Uterus (tissue), 4 donors: ENCODE measurements around the gene VAPA. TPM values are rescaled to one million over a fixed set of nuclear protein-coding genes. Genes with fewer than 3 reads are reported as not detected.

ENCODE experiments used
- DNase-seq, 2 donors: peaks; one replicate each; pipeline ENCODE4 v3.0.0-alpha.2; 2019 to 2020
- H3K27ac ChIP-seq, 2 donors: fragments of 200-600 bp; sonication (generic); 1 replicate in 1 of 2; 2 replicates in 1 of 2; pipeline ENCODE4 v1.5.1; 2016 to 2018
- H3K27me3 ChIP-seq, 2 donors: fragments of 200-600 bp; sonication (generic); one replicate each; pipeline ENCODE4 v1.5.1; 2018 to 2019; ENCODE audit warnings: control low read depth in 1 of 2
- H3K36me3 ChIP-seq, 2 donors: fragments of 200-600 bp; sonication (generic); one replicate each; pipeline ENCODE4 v1.5.1; 2019; ENCODE audit warnings: control low read depth in 1 of 2
- H3K4me1 ChIP-seq, 2 donors: fragments of 200-600 bp; sonication (generic); one replicate each; pipeline ENCODE4 v1.5.1; 2018 to 2019; ENCODE audit warnings: control low read depth in 1 of 2
- H3K4me3 ChIP-seq, 2 donors: fragments of 200-600 bp; sonication (generic); 1 replicate in 1 of 2; 2 replicates in 1 of 2; pipeline ENCODE4 v1.5.1; 2018 to 2019; ENCODE audit warnings: mild to moderate bottlenecking in 1 of 2
- H3K9me3 ChIP-seq, 2 donors: fragments of 200-600 bp; sonication (generic); one replicate each; pipeline ENCODE4 v1.5.1; 2019; ENCODE audit warnings: control low read depth in 1 of 2
- POLR2A ChIP-seq, 2 donors: fragments of 450-650 bp; IDR thresholded peaks; one replicate each; pipeline ENCODE4 v1.6.1; 2016; ENCODE audit warnings: antibody characterized with exemption in 2 of 2, mild to moderate bottlenecking in 1 of 2, moderate library complexity in 1 of 2
- intact Hi-C: fragments of 100-400 bp; cut with DNase I; formaldehyde crosslinking; loops from one replicate; pipeline ENCODE4 v1.15.1; 2023; ENCODE audit warnings: low total_unique reads
- total RNA-seq, 4 donors: library from RNA; depleted of rRNA in 3 of 4; stranded (reverse); fragments of >200 nt in 3 of 4; gene quantifications; one replicate each; pipeline versions ENCODE4 v1.1.0 to v1.2.4, GENCODE V29; 2014 to 2023
- TF ChIP-seq, protein P1 (sequence below), 4 experiments: fragments of 200-600 bp in 2 of 4; fragments of 450-650 bp in 2 of 4; sonication (generic) in 2 of 4; IDR thresholded peaks; one replicate each; pipeline ENCODE4 v1.5.1; 2016 to 2019; ENCODE audit warnings: antibody characterized with exemption in 4 of 4, mild to moderate bottlenecking in 2 of 4, moderate library complexity in 1 of 4
- donor health status: DM: yes; HTN: yes; CAD: no.

VAPA gene
- total RNA-seq, 4 donors from 2014 or later, result 119 to 253 (median 226) TPM

DNA sequence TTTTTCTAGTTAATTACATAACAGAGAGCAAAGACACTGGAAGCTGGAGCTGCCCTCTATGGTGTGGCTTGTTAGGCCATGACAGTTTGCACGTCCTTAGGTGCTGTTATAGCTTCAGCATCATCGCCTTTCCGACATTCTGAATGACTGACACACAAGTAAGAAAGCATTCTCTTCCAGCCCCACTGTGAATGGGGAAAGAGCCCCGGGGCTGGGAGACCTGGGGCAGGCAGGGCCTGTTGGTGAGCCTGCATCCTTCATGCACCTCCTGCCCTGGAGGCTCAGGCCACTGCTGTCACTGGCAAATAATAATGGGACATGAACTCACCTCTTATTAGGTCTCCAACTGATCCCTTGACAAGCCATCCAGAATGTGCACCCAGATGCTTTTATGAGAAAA is 71.8 kb downstream of the VAPA start:
- Histone ChIP-seq H3K27me3 (no peaks in the 10 kb centered on the region), H3K4me3 (no peak overlapping the region), H3K9me3 (no peaks in the 10 kb centered on the region), H3K36me3 (no peaks in the 10 kb centered on the region), H3K4me1 (peaks cover 0 to 5% of the 10 kb centered on the region in 2 donors), H3K27ac (no peak overlapping the region)
- intact Hi-C loops, result no loop called here
- TF ChIP-seq POLR2A (IDR thresholded peaks at IDR 0.05), result no peak
- TF ChIP-seq, protein P1, sequence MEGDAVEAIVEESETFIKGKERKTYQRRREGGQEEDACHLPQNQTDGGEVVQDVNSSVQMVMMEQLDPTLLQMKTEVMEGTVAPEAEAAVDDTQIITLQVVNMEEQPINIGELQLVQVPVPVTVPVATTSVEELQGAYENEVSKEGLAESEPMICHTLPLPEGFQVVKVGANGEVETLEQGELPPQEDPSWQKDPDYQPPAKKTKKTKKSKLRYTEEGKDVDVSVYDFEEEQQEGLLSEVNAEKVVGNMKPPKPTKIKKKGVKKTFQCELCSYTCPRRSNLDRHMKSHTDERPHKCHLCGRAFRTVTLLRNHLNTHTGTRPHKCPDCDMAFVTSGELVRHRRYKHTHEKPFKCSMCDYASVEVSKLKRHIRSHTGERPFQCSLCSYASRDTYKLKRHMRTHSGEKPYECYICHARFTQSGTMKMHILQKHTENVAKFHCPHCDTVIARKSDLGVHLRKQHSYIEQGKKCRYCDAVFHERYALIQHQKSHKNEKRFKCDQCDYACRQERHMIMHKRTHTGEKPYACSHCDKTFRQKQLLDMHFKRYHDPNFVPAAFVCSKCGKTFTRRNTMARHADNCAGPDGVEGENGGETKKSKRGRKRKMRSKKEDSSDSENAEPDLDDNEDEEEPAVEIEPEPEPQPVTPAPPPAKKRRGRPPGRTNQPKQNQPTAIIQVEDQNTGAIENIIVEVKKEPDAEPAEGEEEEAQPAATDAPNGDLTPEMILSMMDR (IDR thresholded peaks at IDR 0.05), result no peak
- DNase-seq, result no peak

DNA sequence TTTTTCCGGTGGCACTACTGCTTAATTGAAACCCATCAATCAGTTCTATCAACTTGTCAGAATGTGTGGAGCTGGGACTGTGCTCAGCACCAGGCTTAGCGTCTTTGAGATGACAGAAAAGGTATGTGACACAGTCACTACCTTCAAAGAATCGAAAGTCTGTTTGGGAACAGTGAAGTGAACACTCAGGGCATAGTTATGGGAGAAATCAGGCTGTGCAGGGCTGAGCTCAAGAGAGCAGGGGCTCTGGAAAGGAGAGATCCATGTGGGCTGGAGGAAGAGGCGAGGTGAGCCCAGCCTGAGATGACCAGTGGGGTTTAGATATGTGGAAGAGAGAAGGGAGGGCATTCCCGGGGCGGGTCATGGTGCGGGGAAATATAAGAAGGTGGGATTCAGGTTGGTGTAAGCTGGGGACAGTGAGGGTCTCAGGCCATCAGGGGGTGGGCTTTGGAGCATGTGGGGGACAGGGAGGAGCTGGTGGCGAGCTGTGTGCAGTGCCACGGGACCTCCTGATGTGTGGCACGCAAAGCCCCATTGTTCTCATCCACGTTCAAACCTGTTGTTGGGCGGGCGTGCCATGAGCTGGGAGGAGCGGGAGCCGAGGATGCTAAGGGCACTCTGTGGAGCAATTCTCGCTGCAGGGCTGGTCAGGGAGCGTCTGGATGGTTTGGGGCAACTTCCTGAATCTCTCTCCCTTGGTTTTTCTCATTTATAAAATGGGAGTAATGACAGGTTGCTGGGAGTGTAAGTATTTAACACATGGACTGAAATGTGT is 72.5 kb downstream of the VAPA start:
- H3K4me3 ChIP-seq, result no peak overlapping the region
- TF ChIP-seq, protein P1 (IDR thresholded peaks at IDR 0.05), result no peak
- no peak for TF ChIP-seq POLR2A (IDR thresholded peaks at IDR 0.05)

DNA sequence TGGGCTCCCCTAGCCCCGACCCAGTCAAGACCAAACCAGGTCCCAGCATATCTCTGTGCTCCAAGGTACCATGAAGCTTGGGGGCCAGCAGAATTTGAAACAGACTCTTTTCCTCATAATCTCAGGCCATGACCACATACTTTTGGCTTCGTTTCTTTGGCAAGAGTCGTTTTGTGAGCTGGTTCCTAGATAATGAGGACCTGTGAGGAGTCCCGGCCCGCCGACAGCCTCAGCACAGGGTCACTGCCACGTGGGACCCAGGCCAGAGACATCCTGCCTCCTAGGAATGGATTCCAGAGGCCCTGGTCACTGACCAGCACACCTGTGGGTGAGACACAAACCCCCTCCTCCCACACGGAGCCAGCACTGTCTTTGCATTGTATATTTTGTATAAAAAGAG is 73.5 kb downstream of the VAPA start:
- Histone ChIP-seq H3K9me3 (no peaks in the 10 kb centered on the region), H3K36me3 (no peaks in the 10 kb centered on the region), H3K27me3 (no peaks in the 10 kb centered on the region), H3K27ac (peak overlapping the region; percentile 12 to 82), H3K4me1 (peaks cover 0 to 5% of the 10 kb centered on the region in 2 donors), H3K4me3 (no peak overlapping the region)
- TF ChIP-seq, protein P1 (IDR thresholded peaks at IDR 0.05), result no peak
- TF ChIP-seq POLR2A (IDR thresholded peaks at IDR 0.05), result no peak
- peak in 1 of 2 donors; percentile 56 for DNase-seq
- intact Hi-C loops, result no loop called here

More for the DNA sequence above, 72.5 kb downstream of the VAPA start:
- Histone ChIP-seq H3K36me3 (no peaks in the 10 kb centered on the region), H3K27ac (no peak overlapping the region), H3K9me3 (no peaks in the 10 kb centered on the region), H3K27me3 (no peaks in the 10 kb centered on the region), H3K4me1 (peaks cover 0 to 5% of the 10 kb centered on the region in 2 donors)
- no peak for DNase-seq
- intact Hi-C loops, result no loop called here

DNA sequence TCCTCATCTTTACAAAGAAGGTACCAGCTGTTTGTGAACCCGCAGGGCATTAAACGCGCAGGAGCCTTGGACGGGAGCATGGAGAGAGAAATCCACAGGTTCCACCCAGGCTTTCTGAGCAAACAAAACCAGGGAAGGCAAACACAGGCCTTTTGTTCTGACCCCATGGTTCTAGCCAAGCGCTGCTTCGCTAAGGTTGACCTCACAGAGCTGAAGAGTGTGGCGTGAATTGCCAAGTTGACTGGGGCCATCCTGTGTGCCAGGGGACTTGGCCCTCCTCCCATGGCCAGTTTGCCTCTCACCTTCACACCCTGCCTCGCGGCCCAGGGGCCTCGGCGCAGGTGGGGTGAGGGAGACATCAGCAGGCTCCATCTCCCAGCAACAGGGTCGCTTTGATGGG is 74.1 kb downstream of the VAPA start:
- intact Hi-C loops, result no loop called here
- TF ChIP-seq, protein P1 (IDR thresholded peaks at IDR 0.05), result no peak
- no peak for TF ChIP-seq POLR2A (IDR thresholded peaks at IDR 0.05)
- H3K4me3 ChIP-seq, result no peak overlapping the region
- DNase-seq, result no peak
- H3K9me3 ChIP-seq, result no peaks in the 10 kb centered on the region
- H3K4me1 ChIP-seq, result peaks cover 0 to 5% of the 10 kb centered on the region in 2 donors
- H3K36me3 ChIP-seq, result no peaks in the 10 kb centered on the region
- H3K27me3 ChIP-seq, result no peaks in the 10 kb centered on the region
- peak overlapping the region; percentile 12 to 82 for H3K27ac ChIP-seq

DNA sequence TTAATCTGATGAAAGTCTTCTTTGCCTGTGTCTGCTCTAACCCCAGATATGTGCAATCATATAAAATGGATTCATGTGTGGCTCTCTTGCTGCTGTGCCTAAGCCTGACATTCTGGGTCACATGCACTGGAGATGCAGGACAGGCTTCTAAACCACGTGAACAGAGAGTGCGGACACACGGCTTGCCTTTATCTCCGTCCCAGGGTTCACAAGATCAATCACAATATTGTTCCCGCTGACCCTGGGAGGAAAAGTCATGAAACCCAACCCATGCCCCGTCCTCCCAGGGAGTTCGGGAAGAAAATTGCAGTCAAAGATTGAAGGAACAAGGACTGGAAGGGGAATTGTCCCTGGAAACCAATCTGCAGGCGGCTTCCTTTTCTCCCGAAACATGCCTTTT is 74.8 kb downstream of the VAPA start:
- TF ChIP-seq, protein P1 (IDR thresholded peaks at IDR 0.05), result no peak
- no peak for TF ChIP-seq POLR2A (IDR thresholded peaks at IDR 0.05)
- Histone ChIP-seq H3K36me3 (no peaks in the 10 kb centered on the region), H3K27ac (peak overlapping the region in 1 of 2 donors; percentile 82), H3K27me3 (no peaks in the 10 kb centered on the region), H3K4me3 (no peak overlapping the region), H3K4me1 (peaks cover 4 to 5% of the 10 kb centered on the region in 2 donors), H3K9me3 (no peaks in the 10 kb centered on the region)
- no peak for DNase-seq
- intact Hi-C loops, result no loop called here
